GM13976 (cell line): ENCODE results near the gene VSIG10L2.

Experiments
- DNase-seq: peaks from one replicate; pipeline ENCODE4 v3.0.0; 2012; ENCODE audit warnings: low spot score
- CTCF ChIP-seq: IDR thresholded peaks from 2 replicates; pipeline ENCODE4 v1.5.1; 2012; ENCODE audit warnings: borderline replicate concordance, mild to moderate bottlenecking; ENCODE audit not compliant: insufficient read depth; ENCODE audit errors: extremely low read depth, missing control alignments, control extremely low read depth
- in situ Hi-C: fragments of 300-500 bp; cut with MboI; formaldehyde crosslinking; loops from one replicate; pipeline ENCODE4 v1.12.0; 2022; ENCODE audit warnings: low sequenced_read_pairs, mixed read lengths, inconsistent platforms; ENCODE audit not compliant: unreplicated experiment

Gene VSIG10L2

GRCh38 chr11:125950178-125950490 lies 4.3 kb downstream of the VSIG10L2 start:
- TF ChIP-seq CTCF, result no peak
- no peak for DNase-seq
- in situ Hi-C loops, result no loop called here

- no peak for TF ChIP-seq CTCF
- DNase-seq, result no peak
- in situ Hi-C loops, result no loop called here
These were observed 5.1 kb downstream of the VSIG10L2 start for GRCh38 chr11:125950696-125951651.

GRCh38 chr11:125951731-125952130 lies 5.9 kb downstream of the VSIG10L2 start:
- DNase-seq, result no peak
- no peak for TF ChIP-seq CTCF
- in situ Hi-C loops, result no loop called here

GRCh38 chr11:125952559-125952958 lies 6.7 kb downstream of the VSIG10L2 start:
- TF ChIP-seq CTCF, result no peak
- DNase-seq, result no peak
- in situ Hi-C loops, result no loop called here

GRCh38 chr11:125952973-125953372 lies 7.1 kb downstream of the VSIG10L2 start:
- TF ChIP-seq CTCF, result no peak
- DNase-seq, result no peak
- in situ Hi-C loops, result no loop called here

GRCh38 chr11:125953401-125953935 lies 7.6 kb downstream of the VSIG10L2 start:
- no peak for TF ChIP-seq CTCF
- DNase-seq, result no peak
- in situ Hi-C loops, result no loop called here
